ENCODE data around the gene PCBP1. TPM values are rescaled to one million over a fixed set of nuclear protein-coding genes. Genes with fewer than 3 reads are reported as not detected.

PCBP1 gene
- total and polyA plus RNA-seq, 9 of the 15 experiments (the other 6 are each of a cell fraction or from before 2014, with no cell fraction given) = 19.2 to 407 (median 78.1) TPM

- no peak for TF ChIP-seq TRIM25 (IDR thresholded peaks at IDR 0.05; ENCODE audit: borderline replicate concordance)
- TF ChIP-seq ZNF239 (CRISPR knock-in tag; IDR thresholded peaks at IDR 0.05) = no peak
- no peak for TF ChIP-seq CTBP1 (IDR thresholded peaks at IDR 0.05; ENCODE audit: borderline replicate concordance)
- TF ChIP-seq ZKSCAN8 (CRISPR knock-in tag; IDR thresholded peaks at IDR 0.05) = no peak
- TF ChIP-seq GATAD2B (IDR thresholded peaks at IDR 0.05; ENCODE audit: borderline replicate concordance) = no peak
- no peak for TF ChIP-seq TFAM (CRISPR knock-in tag; conservative IDR thresholded peaks at IDR 0.05)
- TF ChIP-seq ZNF347 (CRISPR knock-in tag; IDR thresholded peaks at IDR 0.05; ENCODE audit: low read depth) = no peak
- no peak for TF ChIP-seq ZNF76 (CRISPR knock-in tag; IDR thresholded peaks at IDR 0.05; ENCODE audit: borderline replicate concordance)
- no peak for TF ChIP-seq ZNF3 (CRISPR knock-in tag; IDR thresholded peaks at IDR 0.05)
- no peak for TF ChIP-seq ARID3A (IDR thresholded peaks at IDR 0.05; ENCODE audit: borderline replicate concordance, low read depth, low read length)
- TF ChIP-seq KDM2B (CRISPR knock-in tag; IDR thresholded peaks at IDR 0.05) = no peak
- TF ChIP-seq NONO (IDR thresholded peaks at IDR 0.05; ENCODE audit: low read depth in 2 of 2, low read length in 1 of 2) = no peak
- no peak for TF ChIP-seq HLTF (IDR thresholded peaks at IDR 0.05)
- TF ChIP-seq ZKSCAN3 (CRISPR knock-in tag; IDR thresholded peaks at IDR 0.05) = no peak
- TF ChIP-seq STAT5A (IDR thresholded peaks at IDR 0.05; ENCODE audit: borderline replicate concordance, low read length) = no peak
- TF ChIP-seq, protein P1, sequence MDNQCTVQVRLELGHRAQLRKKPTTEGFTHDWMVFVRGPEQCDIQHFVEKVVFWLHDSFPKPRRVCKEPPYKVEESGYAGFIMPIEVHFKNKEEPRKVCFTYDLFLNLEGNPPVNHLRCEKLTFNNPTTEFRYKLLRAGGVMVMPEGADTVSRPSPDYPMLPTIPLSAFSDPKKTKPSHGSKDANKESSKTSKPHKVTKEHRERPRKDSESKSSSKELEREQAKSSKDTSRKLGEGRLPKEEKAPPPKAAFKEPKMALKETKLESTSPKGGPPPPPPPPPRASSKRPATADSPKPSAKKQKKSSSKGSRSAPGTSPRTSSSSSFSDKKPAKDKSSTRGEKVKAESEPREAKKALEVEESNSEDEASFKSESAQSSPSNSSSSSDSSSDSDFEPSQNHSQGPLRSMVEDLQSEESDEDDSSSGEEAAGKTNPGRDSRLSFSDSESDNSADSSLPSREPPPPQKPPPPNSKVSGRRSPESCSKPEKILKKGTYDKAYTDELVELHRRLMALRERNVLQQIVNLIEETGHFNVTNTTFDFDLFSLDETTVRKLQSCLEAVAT (IDR thresholded peaks at IDR 0.05) = no peak
- no peak for TF ChIP-seq ATF7 (IDR thresholded peaks at IDR 0.05)
- no peak for TF ChIP-seq ZZZ3 (IDR thresholded peaks at IDR 0.05)
- TF ChIP-seq, protein P2, sequence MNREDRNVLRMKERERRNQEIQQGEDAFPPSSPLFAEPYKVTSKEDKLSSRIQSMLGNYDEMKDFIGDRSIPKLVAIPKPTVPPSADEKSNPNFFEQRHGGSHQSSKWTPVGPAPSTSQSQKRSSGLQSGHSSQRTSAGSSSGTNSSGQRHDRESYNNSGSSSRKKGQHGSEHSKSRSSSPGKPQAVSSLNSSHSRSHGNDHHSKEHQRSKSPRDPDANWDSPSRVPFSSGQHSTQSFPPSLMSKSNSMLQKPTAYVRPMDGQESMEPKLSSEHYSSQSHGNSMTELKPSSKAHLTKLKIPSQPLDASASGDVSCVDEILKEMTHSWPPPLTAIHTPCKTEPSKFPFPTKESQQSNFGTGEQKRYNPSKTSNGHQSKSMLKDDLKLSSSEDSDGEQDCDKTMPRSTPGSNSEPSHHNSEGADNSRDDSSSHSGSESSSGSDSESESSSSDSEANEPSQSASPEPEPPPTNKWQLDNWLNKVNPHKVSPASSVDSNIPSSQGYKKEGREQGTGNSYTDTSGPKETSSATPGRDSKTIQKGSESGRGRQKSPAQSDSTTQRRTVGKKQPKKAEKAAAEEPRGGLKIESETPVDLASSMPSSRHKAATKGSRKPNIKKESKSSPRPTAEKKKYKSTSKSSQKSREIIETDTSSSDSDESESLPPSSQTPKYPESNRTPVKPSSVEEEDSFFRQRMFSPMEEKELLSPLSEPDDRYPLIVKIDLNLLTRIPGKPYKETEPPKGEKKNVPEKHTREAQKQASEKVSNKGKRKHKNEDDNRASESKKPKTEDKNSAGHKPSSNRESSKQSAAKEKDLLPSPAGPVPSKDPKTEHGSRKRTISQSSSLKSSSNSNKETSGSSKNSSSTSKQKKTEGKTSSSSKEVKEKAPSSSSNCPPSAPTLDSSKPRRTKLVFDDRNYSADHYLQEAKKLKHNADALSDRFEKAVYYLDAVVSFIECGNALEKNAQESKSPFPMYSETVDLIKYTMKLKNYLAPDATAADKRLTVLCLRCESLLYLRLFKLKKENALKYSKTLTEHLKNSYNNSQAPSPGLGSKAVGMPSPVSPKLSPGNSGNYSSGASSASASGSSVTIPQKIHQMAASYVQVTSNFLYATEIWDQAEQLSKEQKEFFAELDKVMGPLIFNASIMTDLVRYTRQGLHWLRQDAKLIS (CRISPR knock-in tag; IDR thresholded peaks at IDR 0.05) = no peak
- no peak for TF ChIP-seq BRCA1 (IDR thresholded peaks at IDR 0.05)
- no peak for TF ChIP-seq BRCA1 (CRISPR knock-in tag; IDR thresholded peaks at IDR 0.05)
Measured at GRCh38 chr2:70085711-70086277, 1.5 kb upstream of the PCBP1 start (continued).

Data from K562 (cell line).